ENCODE results near the gene SNX2.
A peak's percentile ranks its signal among the peaks of the same experiment; 100 is the strongest.

Gene SNX2

GRCh38 chr5:122773619-122774018 is 1.3 kb upstream of the SNX2 start:
- no peak for FAIRE-seq

- no peak for FAIRE-seq
These were observed 390 bp upstream of the SNX2 start for GRCh38 chr5:122774519-122774860.

- no peak for FAIRE-seq
These were observed 966 bp downstream of the SNX2 start for GRCh38 chr5:122775550-122776542.

DNA sequence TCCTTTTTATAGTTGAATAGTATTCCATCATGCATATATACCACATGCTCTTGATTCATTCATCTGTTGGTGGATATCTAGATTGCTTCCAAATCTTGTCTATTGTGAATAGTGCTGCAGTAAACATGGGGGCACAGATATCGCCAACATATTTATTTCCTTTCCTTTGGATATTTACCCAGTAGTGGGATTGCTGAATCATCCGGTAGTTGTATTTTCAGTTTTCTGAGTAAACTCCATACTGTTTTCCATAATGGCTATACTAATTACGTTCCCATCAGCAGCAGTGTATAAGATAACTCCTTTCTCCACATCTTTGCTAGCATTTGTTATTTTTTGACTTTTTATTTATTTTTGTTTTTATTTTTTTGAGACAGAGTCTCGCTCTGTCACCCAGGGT is 3.3 kb downstream of the SNX2 start:
- no peak for FAIRE-seq

- no peak for FAIRE-seq
These were observed 4.6 kb downstream of the SNX2 start for GRCh38 chr5:122779451-122779850.

GRCh38 chr5:122780296-122780695 is 5.4 kb downstream of the SNX2 start:
- FAIRE-seq, result no peak

- FAIRE-seq, result peak; percentile 63
These were observed 6.6 kb downstream of the SNX2 start for GRCh38 chr5:122781465-122781864.

DNA sequence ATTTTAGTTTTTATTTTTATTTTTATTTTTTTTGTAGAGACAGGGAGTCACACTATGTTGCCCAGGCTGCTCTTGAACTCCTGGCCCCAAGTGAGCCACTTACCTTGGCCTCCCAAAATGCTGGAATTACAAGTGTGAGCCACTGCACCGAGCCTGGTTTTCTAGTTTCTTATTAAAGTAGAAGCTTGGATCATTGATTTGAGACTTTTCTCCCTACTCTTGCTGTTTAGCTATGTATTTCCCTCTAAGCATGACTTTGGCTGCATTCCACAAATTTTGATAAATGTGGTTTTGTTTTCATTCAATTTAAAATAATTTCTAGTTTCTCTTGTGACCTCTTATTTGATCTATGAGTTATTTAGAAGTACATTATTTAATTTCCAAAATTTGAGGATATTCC is 10.4 kb downstream of the SNX2 start:
- no peak for FAIRE-seq

GRCh38 chr5:122788371-122788770 is 13.5 kb downstream of the SNX2 start:
- FAIRE-seq, result no peak

GRCh38 chr5:122788996-122789395 is 14.1 kb downstream of the SNX2 start:
- no peak for FAIRE-seq

GRCh38 chr5:122789461-122790171 is 14.7 kb downstream of the SNX2 start:
- no peak for FAIRE-seq

DNA sequence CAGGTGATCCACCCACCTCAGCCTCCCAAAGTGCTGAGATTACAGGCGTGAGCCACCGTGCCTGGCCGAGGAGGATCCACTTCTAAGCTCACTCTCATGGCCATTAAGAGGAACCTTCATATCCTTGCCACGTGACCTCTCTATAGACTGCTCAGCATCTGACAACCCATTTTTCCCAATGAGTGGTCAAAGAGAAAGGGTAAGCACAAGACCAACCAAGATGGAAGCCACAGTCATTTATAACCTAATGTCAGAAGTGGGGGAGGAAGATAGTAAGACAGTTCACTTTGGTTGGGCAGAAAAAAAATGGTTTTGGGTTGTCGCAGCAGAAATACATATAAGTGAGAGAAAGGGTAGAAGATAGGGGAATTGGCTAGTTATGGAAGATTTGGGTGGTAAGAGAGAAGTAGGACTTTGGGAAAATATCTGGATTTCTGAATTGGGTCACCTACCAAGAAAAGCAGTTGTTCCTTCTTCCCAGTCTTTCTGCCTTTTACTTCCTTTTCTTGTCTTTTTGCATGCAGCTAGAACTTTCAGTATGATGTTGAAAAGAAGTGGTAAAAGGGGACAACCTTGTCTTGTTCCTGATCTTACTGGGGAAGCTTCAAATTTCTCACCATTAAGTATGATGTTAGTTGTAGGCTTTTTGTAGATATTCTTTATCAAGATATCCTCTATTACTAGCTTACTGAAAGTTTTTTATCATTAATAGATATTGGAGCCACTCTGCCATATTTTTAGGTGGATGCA is 15.6 kb downstream of the SNX2 start:
- FAIRE-seq, result no peak

DNA sequence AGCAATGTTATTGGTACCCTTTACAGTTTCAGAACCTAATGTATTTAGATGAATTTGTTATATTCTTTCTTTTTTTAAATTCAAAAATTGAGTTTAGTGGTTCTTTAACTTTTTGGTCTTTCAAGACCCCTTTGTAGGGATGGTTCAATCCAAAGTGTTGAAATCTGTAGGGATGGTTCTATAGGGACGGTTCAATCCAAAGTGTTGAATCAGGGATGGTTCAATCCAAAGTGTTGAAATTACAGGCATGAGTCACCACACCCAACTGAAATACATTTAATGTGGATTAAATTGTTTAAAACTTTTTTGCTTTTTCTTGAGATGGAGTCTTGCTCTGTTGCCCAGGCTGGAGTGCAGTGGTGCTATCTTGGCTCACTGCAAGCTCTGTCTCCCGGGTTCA is 30.6 kb downstream of the SNX2 start:
- FAIRE-seq, result no peak

DNA sequence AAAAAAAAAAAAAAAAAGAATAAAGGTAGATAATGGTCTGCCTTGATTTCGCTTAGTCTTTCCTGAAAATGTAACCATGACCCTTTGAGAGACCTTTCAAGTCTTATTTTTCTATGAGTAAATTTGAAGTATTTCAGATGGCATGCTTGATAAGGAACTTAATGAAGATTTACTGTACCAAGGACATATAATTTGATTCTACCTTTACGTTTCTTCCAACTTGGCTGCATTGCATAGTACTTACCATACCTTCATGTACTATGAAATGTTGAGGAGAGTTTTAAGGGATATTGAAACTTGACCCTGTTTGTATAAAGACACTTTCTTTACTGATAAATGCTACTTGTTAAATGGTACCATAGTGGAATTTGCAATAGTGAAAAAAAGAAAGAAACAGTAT is 35.5 kb downstream of the SNX2 start:
- peak; percentile 13 for FAIRE-seq

DNA sequence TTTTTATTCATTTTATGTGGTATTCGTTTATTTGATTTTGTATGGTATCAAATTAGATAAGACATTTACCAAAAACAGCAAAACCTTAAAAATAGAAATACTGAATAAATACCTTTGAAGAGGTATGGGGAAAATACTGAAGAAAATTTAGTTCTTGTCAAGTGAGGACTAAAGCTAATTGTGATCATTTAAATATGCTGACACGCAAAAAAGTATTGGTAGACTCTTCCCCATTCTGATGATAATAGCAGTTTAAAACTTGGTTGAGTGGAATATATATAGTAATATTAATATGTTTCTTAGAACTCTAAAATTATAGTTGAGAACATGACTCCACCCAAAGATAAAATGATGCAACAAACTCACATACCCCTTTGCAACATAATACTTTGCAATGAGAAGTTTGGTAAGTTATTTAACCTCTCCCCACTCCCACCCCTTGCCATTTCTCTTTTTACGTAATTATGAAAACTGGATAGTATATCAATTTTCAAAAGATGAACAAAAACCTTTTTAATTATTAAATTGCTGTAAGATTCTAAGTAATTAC is 40.4 kb downstream of the SNX2 start:
- FAIRE-seq, result no peak

DNA sequence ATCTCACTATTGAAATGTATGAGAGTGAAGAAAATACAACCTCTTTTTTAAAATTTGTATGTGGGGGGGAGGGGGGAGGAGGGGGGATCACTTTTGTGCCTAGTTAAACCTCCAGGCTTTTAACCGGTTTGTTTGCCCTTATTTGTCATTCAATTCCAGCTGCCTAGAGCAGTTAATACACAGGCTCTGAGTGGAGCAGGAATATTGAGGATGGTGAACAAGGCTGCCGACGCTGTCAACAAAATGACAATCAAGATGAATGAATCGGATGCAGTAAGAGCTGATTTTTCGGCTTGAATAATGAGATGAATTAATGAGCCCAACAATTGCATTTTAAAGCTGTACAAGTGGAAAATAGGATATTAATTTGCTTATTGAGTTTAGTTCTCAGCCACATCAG is 41.9 kb downstream of the SNX2 start:
- no peak for FAIRE-seq

- FAIRE-seq, result no peak
These were observed 57.1 kb downstream of the SNX2 start for GRCh38 chr5:122831984-122832383.

DNA sequence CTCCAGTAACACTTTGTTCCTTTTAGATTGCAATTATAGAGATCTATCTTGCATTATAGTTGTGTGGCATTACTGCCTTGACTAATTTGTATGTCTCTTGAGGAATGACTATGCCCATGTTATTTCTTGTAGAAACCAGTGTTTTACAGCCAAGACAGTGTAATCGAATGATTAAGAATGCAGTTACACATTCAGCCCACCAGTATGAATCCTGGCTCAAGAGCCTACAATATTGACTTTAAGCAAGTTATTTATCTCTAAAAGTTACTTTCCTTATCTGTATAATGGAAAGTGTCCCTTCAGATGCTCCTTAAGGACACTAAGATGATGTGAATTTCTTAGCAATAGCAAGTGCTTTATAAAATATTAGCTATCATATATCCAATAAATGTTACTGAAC is 60.8 kb downstream of the SNX2 start:
- no peak for FAIRE-seq

DNA sequence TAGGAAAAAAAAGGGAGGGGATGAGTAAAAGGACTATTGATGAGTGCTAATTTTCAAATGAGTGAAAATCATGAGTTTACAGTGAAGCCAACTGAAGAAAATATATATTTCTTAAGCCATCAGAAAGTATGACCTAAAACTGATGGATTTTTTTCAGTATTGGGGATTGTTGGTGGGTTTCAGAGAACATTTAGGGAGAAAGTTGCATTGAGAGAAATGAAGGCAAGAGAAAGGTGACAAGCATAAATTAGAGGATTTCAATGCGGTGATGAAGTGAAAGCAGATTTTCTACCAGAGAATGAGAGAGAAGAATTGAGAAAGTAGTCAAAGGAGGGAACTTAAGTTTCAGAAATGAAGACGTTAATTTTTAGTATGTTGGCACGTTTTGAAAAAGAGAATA is 62.1 kb downstream of the SNX2 start:
- FAIRE-seq, result no peak

DNA sequence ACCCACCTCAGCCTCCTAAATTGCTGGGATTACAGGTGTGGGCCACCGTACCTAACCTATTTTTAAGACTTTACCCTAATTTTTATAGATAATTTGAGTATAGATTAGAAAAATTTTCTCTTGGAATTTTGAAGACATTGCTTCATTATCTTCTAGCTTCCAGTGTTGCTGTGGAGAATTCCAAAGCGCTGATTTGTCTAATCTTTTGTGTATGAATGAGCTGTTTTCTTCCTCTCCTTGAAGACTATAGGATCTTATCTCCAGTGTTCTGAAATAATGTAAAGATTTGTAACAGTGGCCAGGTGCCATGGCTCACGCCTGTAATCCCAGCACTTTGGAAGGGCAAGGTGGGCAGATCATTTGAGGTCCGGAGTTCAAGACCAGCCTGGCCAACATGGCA is 64.9 kb downstream of the SNX2 start:
- FAIRE-seq, result no peak

GRCh38 chr5:122842016-122842580 is 67.2 kb downstream of the SNX2 start:
- no peak for FAIRE-seq

GRCh38 chr5:122844136-122844909 is 69.4 kb downstream of the SNX2 start:
- FAIRE-seq, result no peak

All from G401.6 (cell line).